HG03095 (cell line): Measurements from ENCODE around the gene CUTA.
A peak's percentile ranks its signal among the peaks of the same experiment; 100 is the strongest.

ENCODE experiments used
- ATAC-seq: cut with Tn5 transposase; IDR thresholded peaks from one replicate; pipeline ENCODE4 v1.9.1; 2021; ENCODE audit warnings: moderate library complexity; ENCODE audit not compliant: unreplicated experiment

Gene CUTA, protein sequence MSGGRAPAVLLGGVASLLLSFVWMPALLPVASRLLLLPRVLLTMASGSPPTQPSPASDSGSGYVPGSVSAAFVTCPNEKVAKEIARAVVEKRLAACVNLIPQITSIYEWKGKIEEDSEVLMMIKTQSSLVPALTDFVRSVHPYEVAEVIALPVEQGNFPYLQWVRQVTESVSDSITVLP

DNA sequence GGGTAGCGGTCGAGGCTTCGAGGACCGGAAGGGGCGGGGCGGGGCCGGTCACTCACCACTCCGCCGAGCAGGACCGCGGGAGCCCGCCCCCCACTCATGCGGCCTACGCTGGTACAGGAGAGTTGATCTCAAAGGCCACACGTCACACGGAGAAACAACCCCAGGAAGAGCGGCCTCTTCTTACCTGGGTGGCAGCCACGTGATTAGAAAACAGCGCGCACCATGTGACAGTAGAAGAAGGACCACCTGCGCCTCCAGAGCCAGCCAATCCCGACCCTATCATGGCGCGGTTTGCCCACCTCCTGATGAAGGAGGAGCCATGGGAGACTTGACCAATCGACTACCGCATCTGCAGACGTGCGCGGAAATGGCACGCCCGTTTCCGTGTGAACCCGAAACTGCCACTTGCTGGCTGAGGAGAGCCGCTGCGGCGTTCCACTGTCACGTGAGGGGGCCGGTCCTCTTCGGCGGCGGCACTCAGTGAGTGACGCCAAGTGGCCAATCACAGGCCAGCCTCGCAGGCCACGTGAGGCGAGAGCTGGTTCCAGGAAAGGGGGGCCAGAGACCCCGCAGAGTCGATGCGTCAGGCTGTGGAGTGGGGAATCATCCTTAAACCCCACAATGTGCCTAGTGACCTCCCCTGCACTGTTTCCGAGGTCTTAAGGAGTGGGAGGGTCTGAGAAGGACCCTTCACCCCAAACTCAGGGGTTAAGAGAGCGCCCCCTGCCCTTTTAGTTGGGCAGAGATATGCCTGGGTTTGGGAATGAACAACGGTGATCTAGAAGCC, at the start of gene CUTA:
Gene CUTA (minus strand): TSS at position 205 of the 787 bp plus-strand sequence. CDS start 107 bp downstream, at position 98.
- peak; percentile 64 for ATAC-seq

DNA sequence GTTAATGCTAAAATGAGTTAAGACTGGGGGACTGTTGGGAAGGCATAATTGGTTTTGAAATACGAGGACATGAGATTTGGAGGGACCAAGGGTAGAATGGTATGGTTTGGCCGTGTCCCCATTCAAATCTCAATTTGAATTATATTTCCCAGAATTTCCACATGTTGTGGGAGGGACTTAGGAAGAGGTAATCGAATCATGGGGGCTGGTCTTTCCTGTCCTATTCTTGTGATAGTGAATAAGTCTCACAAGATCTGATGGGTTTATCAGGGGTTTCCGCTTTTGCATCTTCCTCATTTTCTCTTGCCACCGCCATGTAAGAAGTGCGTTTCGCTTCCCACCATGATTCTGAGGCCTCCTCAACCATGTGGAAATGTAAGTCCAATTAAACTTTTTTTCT, 49.2 kb upstream of the CUTA start:
- no peak for ATAC-seq

DNA sequence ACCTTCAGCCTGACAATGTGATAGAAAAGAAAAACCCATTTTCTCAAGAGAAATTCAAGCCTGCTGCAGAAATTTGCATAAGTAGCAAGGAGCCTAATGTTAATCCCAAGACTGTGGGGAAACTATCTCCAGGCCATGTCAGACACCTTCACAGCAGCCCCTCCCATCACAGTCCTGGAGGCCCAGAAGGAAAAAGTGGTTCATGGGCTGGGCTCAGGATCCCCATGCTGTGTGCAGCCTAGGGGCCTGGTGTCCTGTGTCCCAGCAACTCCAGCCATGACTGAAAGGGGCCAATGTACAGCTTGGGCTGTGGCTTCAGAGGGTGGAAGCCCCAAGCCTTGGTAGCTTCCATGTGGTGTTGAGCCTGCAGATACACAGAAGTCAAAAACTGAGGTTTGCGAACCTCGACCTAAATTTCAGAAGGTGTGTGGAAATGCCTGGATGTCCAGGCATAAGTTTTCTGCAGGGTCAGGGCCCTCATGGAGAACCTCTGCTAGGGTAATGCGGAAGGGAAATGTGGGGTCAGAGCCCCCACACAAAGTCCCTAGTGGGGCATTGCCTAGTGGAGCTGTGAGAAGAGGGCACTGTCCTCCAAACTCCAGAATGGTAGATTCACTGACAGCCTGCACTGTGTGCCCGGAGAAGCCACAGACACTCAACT, 48.3 kb upstream of the CUTA start:
- no peak for ATAC-seq

DNA sequence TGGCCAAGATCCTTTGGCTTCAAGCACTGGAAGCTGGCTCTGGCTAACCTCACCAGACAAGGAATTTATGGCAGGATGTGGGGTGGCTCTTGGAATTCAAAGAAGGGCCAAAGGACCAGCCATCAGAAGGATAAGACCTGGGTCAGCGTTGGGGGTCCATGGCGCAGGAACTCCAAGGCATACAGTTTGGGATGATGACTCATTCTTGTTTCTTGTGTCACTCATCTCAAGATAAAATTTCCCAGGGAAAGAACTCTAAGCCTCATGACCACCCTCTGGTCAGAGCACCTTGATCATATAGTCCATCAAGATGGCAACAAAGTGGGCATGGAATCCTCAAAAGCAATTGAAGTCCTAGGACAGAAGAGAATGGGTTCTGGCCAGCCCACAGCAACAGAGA, 41.3 kb upstream of the CUTA start:
- ATAC-seq, result no peak

DNA sequence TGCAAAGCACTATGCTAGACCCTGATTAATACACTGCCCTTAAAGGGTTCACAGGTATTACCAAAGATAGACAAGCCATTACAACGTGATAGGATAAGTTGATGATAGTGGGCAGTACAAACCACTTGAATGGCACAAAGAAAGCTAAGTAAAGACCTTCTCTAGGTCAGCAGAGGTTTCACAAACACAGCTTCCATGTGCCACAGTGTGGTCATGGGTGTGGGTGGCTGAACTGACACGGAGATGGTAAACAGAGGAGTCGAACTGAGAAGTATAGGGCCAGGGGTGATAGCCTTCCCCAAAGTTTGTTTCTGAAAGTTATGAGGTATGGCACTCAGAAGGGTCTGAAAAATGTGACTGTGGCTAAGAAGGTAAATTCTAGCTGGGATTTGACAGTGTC, 40.8 kb upstream of the CUTA start:
- no peak for ATAC-seq

DNA sequence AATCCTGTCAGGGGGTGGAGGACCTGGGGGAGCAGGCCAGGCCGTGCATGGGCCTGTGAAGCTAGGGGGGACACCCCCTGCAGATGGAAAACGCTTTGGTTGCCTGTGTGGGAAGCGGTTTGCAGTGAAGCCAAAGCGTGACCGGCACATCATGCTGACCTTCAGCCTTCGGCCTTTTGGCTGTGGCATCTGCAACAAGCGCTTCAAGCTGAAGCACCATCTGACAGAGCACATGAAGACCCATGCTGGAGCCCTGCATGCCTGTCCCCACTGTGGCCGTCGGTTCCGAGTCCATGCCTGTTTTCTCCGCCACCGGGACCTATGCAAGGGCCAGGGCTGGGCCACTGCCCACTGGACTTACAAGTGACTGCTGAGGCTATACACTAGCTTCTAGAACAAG, 38.2 kb upstream of the CUTA start:
- no peak for ATAC-seq

DNA sequence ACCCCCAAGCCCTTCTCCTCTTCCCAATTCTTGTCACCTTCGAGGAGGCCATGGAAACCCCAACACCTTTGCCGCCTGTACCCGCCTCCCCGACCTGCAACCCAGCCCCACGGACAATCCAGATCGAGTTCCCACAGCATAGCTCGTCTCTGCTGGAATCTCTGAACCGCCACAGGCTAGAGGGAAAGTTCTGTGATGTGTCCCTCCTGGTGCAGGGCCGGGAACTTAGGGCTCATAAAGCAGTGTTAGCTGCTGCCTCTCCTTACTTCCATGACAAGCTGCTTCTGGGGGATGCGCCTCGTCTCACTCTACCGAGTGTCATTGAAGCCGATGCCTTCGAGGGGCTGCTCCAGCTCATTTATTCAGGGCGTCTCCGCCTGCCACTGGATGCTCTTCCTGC, 37.1 kb upstream of the CUTA start:
- ATAC-seq, result no peak

DNA sequence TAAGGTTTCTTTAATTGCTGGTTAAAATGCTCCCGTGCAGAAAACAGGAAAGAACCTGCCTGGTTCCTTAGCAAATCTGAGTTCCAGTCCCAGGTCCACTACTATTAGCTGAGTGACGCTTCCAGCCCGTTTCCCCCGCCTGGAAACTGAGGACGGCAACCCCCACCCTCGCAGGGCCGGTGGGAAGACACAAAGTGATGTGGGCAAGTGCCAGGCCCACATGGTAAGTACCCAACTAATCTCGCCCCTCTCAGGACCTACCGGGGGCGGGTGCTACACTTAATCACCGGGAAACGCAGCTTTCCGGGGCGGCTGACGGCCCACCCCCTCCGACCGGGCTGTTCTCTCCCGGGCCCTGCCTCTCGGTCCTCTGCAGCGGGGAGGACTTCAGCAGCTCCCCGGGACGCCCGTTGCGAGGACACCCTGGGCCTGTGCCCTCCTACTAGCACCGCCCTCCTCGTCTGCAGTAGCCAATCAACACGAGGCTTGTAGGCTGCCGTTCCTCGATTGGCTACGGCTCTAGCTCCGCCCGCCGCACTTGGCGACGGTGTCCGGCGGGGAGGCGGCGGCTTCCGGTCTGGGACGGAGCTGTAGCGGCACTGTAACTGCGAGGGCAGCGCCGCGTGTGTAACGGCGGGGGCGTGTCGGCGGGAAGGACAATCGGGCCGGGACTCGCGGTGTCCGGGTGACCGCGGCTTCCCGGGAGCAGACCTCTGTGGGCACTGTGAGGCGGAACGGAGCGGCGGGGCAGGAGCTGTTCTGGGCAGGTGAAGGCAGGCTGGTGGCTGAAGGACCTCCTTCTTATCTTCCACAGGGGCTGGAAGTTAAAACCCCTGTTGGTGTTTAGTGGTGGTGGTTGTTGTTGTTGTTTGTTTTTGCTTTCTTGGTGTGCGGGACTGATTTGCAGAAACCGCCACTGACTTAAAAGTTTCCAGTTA, 36.4 kb upstream of the CUTA start, which contains the start of gene ZBTB9:
Gene ZBTB9 (plus strand): TSS at position 568 of the 938 bp plus-strand sequence. CDS start 525 bp downstream, outside the sequence.
- peak; percentile 98 for ATAC-seq

DNA sequence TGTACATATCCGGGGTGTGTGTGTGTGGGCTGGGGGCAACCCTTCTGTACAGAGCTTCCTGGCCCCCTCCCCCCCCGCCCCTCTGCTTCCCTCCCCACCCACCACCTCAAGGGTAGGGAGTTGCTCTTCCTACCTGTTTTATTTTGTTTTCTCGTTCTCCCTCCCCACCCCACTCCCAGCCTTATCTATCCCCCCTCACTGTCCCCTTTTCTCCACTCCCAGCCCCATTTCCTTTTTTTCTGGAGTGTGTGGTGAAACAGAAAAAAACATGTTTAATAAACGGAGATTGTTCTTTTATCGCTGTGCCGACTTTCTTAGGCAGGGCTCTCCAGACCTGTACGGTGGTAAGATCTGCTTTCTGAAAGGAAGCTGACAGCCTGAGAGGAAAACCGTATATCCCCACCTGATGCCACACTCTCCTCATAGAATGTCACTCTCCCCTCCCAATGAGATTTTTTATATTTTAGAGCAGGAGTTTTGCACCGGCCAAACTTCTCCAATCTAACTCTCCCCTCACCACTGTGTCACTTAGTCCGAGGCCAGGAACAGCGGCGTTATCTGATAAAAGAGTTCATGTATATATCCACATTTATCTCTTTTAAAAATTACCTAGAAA, 35.6 kb upstream of the CUTA start:
- no peak for ATAC-seq

DNA sequence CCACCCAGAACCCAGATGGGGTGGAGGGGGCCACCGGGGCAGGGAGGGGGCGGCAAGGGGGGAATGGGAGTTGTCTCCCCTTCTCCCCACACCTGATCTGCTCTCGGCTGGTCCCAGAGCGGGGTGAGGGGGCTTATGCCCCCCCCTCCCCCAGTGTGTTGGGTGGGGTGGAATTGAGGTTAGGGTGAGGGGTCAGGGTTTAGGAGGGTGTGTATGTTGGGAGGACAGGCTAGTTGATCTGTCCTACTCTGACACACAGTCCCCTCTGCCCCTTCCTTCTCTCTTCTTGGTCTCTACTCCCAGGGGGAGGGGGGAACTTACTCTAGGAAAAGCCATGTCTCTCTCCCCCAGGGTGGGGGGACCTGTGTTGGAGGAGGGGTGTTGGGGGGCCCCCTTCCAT, 34.6 kb upstream of the CUTA start:
- ATAC-seq, result no peak

DNA sequence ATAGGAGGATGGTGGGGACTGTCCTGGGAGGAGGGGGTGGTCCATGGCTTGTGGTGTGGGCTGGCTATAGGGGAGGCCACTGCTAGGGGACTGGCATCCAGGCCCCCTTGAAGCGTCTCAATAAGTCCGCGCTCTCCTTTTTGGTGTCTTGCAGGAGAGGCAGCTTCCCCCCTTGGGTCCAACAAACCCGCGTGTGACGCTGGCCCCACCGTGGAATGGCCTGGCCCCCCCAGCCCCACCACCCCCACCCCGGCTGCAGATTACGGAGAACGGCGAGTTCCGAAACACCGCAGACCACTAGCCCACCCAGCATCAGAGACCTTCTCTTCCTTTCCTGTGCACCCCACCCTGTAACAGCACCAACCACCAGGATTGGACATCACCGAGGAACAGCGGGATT, 33.7 kb upstream of the CUTA start:
- no peak for ATAC-seq

DNA sequence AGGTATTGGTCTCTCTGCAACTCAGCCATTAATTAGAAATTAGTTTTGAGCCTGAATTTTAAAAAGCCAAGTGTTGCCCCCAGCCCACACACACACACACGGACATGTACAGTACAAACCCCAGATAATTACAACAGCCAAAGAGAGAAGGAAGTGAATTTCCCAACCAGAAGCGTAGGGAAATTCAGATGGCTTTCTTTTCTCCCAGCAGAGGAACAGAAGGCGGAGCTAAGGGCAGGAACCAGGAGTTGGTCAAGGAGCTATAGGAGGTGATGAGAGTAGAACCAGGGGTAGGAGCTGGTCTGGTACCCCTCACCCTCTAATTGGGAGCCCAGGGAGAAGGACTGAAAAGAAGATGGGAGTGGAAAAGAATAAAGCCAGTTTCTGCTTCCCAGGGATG, 32.5 kb upstream of the CUTA start:
- no peak for ATAC-seq

DNA sequence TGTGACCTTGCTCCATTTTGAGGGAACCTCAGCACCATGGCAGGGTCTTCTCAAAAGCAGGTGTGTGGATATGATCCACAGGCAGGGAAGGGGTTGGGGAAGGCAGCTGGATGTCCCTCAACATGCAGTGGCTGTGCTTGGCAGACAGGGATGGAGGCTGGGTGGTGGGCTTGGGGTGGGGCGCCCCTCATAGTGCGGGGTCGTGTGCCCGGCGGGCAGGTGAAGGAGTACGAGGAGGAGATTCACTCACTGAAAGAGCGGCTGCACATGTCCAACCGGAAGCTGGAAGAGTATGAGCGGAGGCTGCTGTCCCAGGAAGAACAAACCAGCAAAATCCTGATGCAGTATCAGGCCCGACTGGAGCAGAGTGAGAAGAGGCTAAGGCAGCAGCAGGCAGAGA, 28.4 kb upstream of the CUTA start:
- ATAC-seq, result no peak

DNA sequence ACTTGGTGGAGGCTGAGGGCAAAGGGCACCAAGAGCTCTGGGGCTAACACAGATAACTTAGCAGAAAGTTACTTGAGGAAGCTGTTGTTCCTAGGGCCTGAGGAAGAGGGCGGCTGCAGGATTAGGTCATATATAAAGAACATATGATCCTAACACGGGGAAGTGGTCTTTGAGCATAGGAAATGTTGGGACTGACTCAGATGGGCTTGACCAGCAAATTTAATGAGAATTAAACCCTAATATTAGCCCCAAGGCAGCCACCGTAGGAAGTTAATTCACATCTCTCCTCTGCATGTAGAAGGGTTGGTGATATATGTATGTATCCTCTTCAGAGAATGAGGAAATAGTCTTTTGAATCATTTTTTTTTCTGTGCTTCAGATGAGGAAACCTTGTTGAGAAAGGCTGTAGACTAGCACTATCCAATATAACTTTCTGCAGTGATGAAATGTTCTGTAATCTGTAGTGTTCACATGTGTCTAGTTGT, 27.3 kb upstream of the CUTA start:
- no peak for ATAC-seq

DNA sequence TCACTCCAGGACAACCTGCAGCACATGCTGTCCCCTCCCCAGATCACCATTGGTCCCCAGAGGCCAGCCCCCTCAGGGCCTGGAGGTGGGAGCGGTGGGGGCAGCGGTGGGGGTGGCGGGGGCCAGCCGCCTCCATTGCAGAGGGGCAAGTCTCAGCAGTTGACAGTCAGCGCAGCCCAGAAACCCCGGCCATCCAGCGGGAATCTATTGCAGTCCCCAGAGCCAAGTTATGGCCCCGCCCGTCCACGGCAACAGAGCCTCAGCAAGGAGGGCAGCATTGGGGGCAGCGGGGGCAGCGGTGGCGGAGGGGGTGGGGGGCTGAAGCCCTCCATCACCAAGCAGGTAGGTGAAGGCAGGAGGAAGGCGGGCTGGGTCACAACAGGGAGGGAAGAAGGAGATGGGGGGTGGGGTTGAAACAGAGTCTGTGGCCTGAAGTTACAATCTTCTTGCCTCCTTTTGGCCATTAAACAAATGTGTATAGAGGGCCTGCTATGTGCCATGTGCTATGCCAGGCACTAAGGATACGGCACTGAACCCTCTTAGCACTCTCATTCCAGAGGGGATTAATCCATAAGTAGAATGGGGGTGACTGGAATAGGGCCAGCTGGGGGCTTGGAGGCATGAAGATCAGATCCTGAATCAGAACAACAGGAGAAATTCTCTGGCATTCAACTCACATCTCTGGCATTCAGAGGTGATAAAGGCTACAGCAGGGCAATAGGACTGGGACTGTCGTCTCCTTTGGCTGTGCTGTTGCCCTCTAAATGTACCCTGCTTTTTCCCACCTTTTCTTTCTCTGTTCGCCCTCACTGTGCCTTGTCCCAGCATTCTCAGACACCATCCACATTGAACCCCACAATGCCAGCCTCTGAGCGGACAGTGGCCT, 26.0 kb upstream of the CUTA start:
- no peak for ATAC-seq

DNA sequence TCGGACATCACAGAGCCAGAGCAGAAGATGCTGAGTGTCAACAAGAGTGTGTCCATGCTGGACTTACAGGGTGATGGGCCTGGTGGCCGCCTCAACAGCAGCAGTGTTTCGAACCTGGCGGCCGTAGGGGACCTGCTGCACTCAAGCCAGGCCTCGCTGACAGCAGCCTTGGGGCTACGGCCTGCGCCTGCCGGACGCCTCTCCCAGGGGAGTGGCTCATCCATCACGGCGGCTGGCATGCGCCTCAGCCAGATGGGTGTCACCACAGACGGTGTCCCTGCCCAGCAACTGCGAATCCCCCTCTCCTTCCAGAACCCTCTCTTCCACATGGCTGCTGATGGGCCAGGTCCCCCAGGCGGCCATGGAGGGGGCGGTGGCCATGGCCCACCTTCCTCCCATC, 25.1 kb upstream of the CUTA start:
- no peak for ATAC-seq

DNA sequence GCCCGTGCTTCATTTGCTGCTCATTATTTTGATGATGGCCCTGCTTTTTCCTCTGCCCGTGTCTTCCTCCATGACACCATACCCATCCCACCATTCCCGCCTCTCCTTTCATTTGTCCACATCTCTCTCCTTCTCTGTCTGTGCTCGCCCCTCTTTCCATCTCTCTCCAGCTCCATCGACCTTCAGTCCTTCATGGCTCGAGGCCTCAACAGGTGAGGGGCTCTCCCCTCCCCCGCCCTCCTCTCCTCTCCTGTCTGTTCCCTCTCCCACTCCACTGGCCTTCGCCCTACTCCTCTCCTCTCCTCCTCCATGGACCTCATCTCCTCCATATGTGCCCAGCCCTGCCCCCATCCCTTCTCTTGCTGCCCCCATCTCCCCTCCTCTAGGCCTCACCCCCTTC, 24.4 kb upstream of the CUTA start:
- ATAC-seq, result no peak

DNA sequence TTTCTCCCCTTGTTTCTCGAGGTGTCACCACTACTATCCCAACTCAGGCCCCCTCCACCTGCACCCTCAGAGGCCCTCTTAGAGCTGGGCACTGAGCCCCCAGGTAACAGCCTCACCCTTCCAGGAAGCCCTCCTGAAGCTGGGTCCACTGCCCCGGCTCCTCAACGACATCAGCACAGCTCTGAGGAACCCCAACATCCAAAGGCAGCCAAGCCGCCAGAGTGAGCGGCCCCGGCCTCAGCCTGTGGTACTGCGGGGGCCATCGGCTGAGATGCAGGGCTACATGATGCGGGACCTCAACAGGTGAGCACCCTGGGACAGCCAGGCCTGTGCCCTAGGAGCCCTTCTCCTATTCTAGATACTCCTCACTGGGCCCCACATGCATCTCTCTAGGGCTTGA, 23.6 kb upstream of the CUTA start:
- no peak for ATAC-seq

DNA sequence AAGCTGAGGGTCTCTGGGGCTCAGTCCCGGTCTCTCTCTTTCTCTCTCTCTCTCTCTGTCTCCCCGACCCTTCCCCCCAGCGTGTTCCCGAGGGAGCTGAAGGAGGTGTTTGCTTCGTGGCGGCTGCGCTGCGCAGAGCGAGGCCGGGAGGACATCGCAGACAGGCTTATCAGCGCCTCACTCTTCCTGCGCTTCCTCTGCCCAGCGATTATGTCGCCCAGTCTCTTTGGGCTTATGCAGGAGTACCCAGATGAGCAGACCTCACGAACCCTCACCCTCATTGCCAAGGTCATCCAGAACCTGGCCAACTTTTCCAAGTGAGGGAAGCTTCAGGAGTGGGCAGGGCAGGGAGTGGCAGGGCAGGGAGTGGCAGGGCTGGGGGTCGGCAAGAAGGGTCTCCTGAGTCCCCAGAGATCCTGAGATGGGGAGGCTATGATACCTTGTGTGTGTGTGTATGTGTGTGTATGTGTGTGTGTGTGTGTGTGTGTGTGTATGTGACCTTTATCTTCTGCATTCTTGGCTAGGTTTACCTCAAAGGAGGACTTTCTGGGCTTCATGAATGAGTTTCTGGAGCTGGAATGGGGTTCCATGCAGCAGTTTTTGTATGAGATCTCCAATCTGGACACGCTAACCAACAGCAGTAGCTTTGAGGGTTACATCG, 22.9 kb upstream of the CUTA start:
- ATAC-seq, result no peak
